ENCODE data around the gene GSN. TPM values are rescaled to one million over a fixed set of nuclear protein-coding genes. Genes with fewer than 3 reads are reported as not detected.

The GSN gene
- total and polyA plus RNA-seq, 2 of the 8 experiments (the other 6 are each of a cell fraction or from before 2014, with no cell fraction given): 52.3 to 94.5 TPM

DNA sequence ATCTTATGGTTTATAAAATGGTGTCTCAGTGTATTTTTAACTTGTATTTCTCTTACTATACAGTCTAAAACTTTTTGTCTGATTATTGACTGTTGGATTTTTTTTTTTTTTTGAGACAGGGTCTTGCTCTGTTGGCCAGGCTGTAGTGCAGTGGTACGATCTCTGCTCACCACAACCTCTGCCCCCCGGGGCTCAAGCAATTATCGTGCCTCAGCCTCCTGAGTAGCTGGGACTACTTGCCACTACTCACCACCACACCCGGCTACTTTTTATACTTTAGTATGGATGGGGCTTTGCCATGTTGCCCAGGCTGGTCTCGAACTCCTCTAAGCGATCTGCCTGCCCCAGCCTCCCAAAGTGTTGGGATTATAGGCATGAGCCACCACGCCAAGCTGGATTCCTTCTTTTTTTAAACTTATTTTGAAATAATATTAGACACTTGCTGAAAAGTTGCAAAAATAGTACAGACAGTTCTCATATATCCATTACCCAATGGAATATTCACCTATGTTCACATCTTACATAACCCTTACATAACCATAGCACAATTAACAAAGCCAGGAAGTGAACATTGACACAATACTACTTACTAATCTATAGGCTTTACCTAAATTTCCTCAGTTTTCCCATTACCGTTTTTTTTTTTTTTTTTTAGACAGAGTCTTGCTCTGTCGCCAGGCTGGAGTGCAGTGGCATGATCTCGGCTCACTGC lies 54.9 kb downstream of the GSN start:
- Histone ChIP-seq H3K36me3 (ENCODE audit: control insufficient read depth in 2 of 4, insufficient read depth in 4 of 4, low read length in 3 of 4) (peaks cover 0 to 6% (median 0%) of the 10 kb centered on the region in 4 experiments; a peak in 4 of 8 replicates), H2AFZ (ENCODE audit: low read length) (no peak overlapping the region), H3K23me2 (ENCODE audit: low read depth, low read length) (no peaks in the 10 kb centered on the region), H4K91ac (replicated peaks; ENCODE audit: insufficient read length, low read length) (no peak overlapping the region), H3K14ac (ENCODE audit: insufficient read length) (no peak overlapping the region), H3K18ac (ENCODE audit: extremely low read depth, low read length) (no peak overlapping the region), H4K8ac (ENCODE audit: extremely low read depth, insufficient read depth, low read length) (no peak overlapping the region), H3K23ac (ENCODE audit: insufficient read length) (no peak overlapping the region), H3K4me1 (replicated peaks in 1 of 4; ENCODE audit: control insufficient read depth in 3 of 4, insufficient read depth in 4 of 4, low read length in 3 of 4) (no peaks in the 10 kb centered on the region), H3K79me2 (ENCODE audit: control insufficient read depth in 1 of 2, insufficient read depth in 2 of 2, low read length in 2 of 2) (no peaks in the 10 kb centered on the region), H3K79me1 (ENCODE audit: low read depth, low read length) (no peaks in the 10 kb centered on the region), H2BK20ac (ENCODE audit: low read length) (no peak overlapping the region), H2BK12ac (ENCODE audit: low read depth, low read length) (no peak overlapping the region), H3K9ac (replicated peaks in 1 of 4; ENCODE audit: extremely low read depth in 1 of 4, low read depth in 3 of 4, low read length in 3 of 4) (no peak overlapping the region), H3K4me3 (ENCODE audit: extremely low read depth in 1 of 4, insufficient read depth in 2 of 4, low read depth in 3 of 4, low read length in 4 of 4) (no peak overlapping the region), H3K4ac (replicated peaks; ENCODE audit: insufficient read length, low read depth, low read length) (no peak overlapping the region), H2BK120ac (replicated peaks; ENCODE audit: low read depth, low read length) (no peak overlapping the region), H2AK5ac (ENCODE audit: low read depth, low read length) (no peak overlapping the region), H4K5ac (ENCODE audit: insufficient read length, low read depth, low read length) (no peak overlapping the region), H3K4me2 (ENCODE audit: insufficient read depth in 1 of 2, low read depth in 2 of 2, low read length in 2 of 2) (no peak overlapping the region), H2BK5ac (ENCODE audit: low read depth, low read length) (no peak overlapping the region), H2BK15ac (ENCODE audit: low read length) (no peak overlapping the region), H3K27me3 (replicated peaks in 1 of 4; ENCODE audit: control insufficient read depth in 3 of 4, extremely low read depth in 1 of 4, insufficient read depth in 3 of 4, low read length in 3 of 4) (no peaks in the 10 kb centered on the region), H3K27ac (ENCODE audit: low read depth, low read length) (no peak overlapping the region), H4K20me1 (replicated peaks in 1 of 2; ENCODE audit: control insufficient read depth in 1 of 2, insufficient read depth in 2 of 2, low read length in 2 of 2) (peaks cover 0 to 3% of the 10 kb centered on the region in 2 experiments), H3K9me3 (ENCODE audit: insufficient read depth in 2 of 2, low read depth in 1 of 2, low read length in 1 of 2) (no peaks in the 10 kb centered on the region), H3K56ac (replicated peaks; ENCODE audit: insufficient read length, low read depth, low read length) (no peak overlapping the region)
- FAIRE-seq (no peak), DNase-seq (ENCODE audit: low read depth in 1 of 2, low spot score in 2 of 2) (no peak)
- CTCF ChIA-PET (ENCODE audit: partially characterized antibody): interaction anchor here (0.5 to 9.9 kb wide), 3 partner anchors 19 to 78 kb away, joined by 3 to 197 read pairs (median 6); no protein-coding TSS in a partner anchor
- WGBS, 2 experiments (ENCODE audit: extremely low coverage in 1 of 2, insufficient coverage in 1 of 2, insufficient read length in 1 of 2, insufficient replicate concordance in 2 of 2, low coverage in 1 of 2, low lambda C conversion rate in 2 of 2, missing lambda C conversion rate in 1 of 2): 91% methylated on average over 8 of the region's 10 CpGs; no CpG with 5 or more reads in 1 of the 2 experiments
- POLR2A ChIA-PET (ENCODE audit: partially characterized antibody): no interaction called here
- TF ChIP-seq RNF2 (IDR thresholded peaks at IDR 0.05; ENCODE audit: borderline replicate concordance, low read depth, low read length, missing control alignments, poor library complexity, severe bottlenecking) (no peak), TEAD4 (IDR thresholded peaks at IDR 0.05; ENCODE audit: low read depth, low read length) (no peak), NRF1 (IDR thresholded peaks at IDR 0.05; ENCODE audit: low read depth, low read length) (no peak), JUND (IDR thresholded peaks at IDR 0.05; ENCODE audit: low read length) (no peak), RXRA (IDR thresholded peaks at IDR 0.05; ENCODE audit: insufficient read depth, low read depth, low read length) (no peak), KDM4A (IDR thresholded peaks at IDR 0.05; ENCODE audit: low read depth, low read length, severe bottlenecking) (no peak), CTBP2 (IDR thresholded peaks at IDR 0.05; ENCODE audit: borderline replicate concordance, insufficient read depth, insufficient read length, low read length) (no peak), KDM1A (IDR thresholded peaks at IDR 0.05; ENCODE audit: borderline replicate concordance, low read length) (no peak), CBX8 (IDR thresholded peaks at IDR 0.05; ENCODE audit: borderline replicate concordance, low read depth, low read length) (no peak), CBX5 (IDR thresholded peaks at IDR 0.05; ENCODE audit: low read depth, low read length) (no peak), CREB1 (IDR thresholded peaks at IDR 0.05) (no peak)
- TF ChIP-seq, protein P1, sequence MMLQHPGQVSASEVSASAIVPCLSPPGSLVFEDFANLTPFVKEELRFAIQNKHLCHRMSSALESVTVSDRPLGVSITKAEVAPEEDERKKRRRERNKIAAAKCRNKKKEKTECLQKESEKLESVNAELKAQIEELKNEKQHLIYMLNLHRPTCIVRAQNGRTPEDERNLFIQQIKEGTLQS (IDR thresholded peaks at IDR 0.05; ENCODE audit: insufficient read depth, low read depth, low read length): no peak

All from H1 (cell line).